Activated CD4-positive, alpha-beta memory T cell treated with anti-CD3 and anti-CD28 coated beads, Interleukin-2, amount 10 ng/mL, durations not matched to agents 7 days and 5 days (primary cell): ENCODE measurements around the gene DIS3L2. TPM values are rescaled to one million over a fixed set of nuclear protein-coding genes. Genes with fewer than 3 reads are reported as not detected.

Source experiments
- CTCF ChIA-PET: fragments of 350-600 bp; sonication (Branson Sonifier 250); formaldehyde crosslinking; loops from one replicate; lab custom pipeline; 2021; ENCODE audit warnings: antibody characterized with exemption, inconsistent platforms; lab: Charles Lee
- POLR2A ChIA-PET: fragments of 350-600 bp; sonication (Branson Sonifier 250); formaldehyde crosslinking; loops from one replicate; lab custom pipeline; 2021; ENCODE audit warnings: antibody characterized with exemption; lab: Charles Lee
- DNase-seq: peaks from one replicate; pipeline ENCODE4 v3.0.0-alpha.2; 2020
- H3K27ac Mint-ChIP-seq: one replicate; pipeline ENCODE4 v1.8.0; 2021; ENCODE audit warnings: mild to moderate bottlenecking, mixed read lengths
- H3K27me3 Mint-ChIP-seq: one replicate; pipeline ENCODE4 v1.8.0; 2021; ENCODE audit warnings: mixed read lengths
- H3K36me3 Mint-ChIP-seq: one replicate; pipeline ENCODE4 v1.8.0; 2021; ENCODE audit warnings: low read depth, mixed read lengths
- H3K4me1 Mint-ChIP-seq: one replicate; pipeline ENCODE4 v1.8.0; 2021; ENCODE audit warnings: mixed read lengths
- H3K4me3 Mint-ChIP-seq: one replicate; pipeline ENCODE4 v1.8.0; 2021; ENCODE audit warnings: mild to moderate bottlenecking, mixed read lengths
- H3K9me3 Mint-ChIP-seq: one replicate; pipeline ENCODE4 v1.8.0; 2021; ENCODE audit warnings: mixed read lengths
- total RNA-seq, 2 experiments: library from RNA; stranded (reverse); gene quantifications; one replicate each; pipeline ENCODE4 v1.2.3, GENCODE V29; 2021

The DIS3L2 gene
- total RNA-seq, 2 experiments from 2014 or later, result 25.8 to 30.6 TPM

DNA sequence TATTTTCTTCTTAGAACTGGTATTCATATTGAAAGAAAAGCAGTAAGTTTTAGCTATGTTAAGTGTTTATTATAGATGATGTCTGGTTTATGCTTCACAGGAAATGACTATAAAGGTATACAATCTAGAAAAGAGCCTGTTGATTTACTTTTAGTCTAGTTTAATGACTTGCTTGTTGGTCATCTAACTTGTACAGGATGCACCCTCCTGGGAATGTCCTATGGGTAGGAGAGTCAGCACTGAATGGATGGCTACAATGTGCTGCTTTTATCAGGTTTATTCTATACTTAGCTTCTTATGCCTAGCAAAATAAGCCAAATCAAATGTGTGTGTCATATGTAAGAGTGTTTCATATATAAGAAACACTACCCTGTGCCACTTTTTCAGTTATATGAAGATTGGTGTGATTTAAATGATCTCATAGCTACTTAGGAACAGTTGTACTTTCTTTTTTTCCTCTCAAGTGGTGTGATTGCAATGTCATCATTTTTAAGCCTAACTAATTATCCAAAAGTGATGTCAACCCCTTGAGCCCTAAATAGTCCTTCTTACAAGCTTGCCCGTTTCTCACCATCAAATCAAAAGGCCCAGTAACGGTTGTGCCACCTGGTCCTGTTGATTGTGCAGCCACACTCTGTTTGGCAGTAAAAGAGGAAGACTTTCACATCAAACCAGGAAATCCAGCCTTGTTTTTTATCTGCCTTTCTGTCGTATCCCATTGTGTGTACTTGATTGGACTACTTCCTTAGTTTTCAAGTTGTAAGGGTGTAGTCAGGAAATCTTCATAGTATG, 176.0 kb downstream of the DIS3L2 start:
- CTCF ChIA-PET, result interaction anchor here (1.4 kb wide), 1 partner anchor 216 kb away, joined by 3 read pairs; no protein-coding TSS in a partner anchor
- DNase-seq, result no peak
- H3K27me3 Mint-ChIP-seq, result no peaks in the 10 kb centered on the region
- POLR2A ChIA-PET, result no interaction called here
- no peaks in the 10 kb centered on the region for H3K9me3 Mint-ChIP-seq
- no peak overlapping the region for H3K27ac Mint-ChIP-seq
- H3K4me3 Mint-ChIP-seq, result no peak overlapping the region
- peaks cover 3% of the 10 kb centered on the region for H3K36me3 Mint-ChIP-seq
- peaks cover 12% of the 10 kb centered on the region for H3K4me1 Mint-ChIP-seq

DNA sequence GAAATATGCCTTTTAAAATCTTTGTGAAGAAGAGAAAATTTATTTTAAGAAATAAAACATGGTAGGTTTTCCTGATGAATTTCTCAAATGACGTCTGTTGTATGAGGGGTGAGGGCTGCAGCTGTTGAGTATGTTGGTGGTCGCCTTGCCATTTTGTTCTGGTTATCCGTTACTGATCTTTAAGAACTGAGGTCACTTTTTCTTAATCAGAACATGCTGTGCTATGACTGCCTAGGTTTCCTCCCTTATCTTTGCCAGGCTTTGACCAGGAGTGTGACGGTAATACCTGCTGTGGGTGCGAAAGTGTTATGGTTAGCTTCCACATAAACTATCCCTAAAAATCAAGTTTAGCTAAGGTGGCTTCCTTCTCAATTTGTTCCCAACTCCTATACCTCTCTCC, 176.9 kb downstream of the DIS3L2 start:
- Mint-ChIP-seq H3K36me3 (no peaks in the 10 kb centered on the region), H3K27me3 (no peaks in the 10 kb centered on the region), H3K4me1 (peaks cover 12% of the 10 kb centered on the region), H3K4me3 (no peak overlapping the region), H3K9me3 (no peaks in the 10 kb centered on the region), H3K27ac (no peak overlapping the region)
- DNase-seq, result no peak
- ChIA-PET POLR2A (no interaction called here), CTCF (interaction anchor here (0.9 to 2.0 kb wide), 3 partner anchors 10 to 239 kb away, joined by 3 to 5 read pairs (median 3); no protein-coding TSS in a partner anchor)

DNA sequence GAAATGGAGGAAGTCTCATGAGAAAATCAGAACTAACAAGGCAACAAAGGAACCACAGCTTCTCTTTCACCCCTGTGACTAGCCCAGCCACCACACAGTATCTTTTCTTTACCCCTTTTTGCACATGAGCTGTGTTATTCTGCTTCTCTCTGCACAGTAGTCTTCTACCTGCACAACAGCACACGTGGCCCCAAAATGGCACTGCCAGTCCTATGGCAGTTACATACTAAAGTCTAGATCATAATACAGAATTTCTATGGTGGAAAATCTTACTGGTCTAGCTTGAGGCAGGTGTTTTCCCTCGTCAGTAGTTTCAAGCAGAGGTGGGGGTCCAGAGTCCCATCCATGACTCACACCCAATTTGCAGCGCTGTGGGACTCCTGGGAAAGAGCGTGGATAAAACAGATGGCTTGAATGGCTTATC, 177.7 kb downstream of the DIS3L2 start:
- no peak for DNase-seq
- no peak overlapping the region for H3K27ac Mint-ChIP-seq

DNA sequence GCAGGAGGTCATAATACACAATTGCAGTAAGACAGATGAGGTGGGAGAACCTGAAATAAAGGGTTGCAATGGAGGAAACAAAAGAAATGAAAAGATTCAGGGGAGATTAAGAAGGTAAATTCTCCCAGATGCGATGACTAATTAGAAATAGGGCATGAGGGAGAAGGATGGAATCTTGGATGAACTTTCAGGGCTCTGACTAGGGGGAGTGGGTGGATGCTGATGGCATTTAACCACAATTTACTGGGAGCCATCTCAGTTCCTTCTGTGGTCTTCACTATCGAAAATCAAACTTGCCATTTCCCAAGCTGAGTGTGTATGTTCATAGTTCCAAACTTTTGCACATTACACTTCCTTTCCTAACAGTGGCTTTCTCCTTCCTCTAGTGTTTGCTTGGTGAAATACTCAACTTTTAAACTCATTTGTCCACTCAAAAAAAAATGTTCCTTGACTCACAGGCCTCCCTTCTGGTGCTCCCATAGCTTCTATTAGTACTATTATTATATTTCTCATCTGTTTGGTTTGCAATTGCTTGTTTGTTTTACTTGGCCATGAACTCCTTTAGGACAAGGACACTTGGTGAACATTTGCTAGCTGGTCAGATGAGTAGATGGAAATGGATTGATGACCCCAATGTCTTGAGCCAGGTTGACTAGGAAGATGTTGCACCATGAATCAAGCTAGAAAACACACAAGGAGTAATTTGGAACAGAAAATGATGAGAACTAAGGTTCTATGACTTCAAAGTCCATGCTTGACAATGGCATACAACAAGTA, 178.5 kb downstream of the DIS3L2 start:
- no peak for DNase-seq
- Mint-ChIP-seq H3K36me3 (no peaks in the 10 kb centered on the region), H3K4me3 (no peak overlapping the region), H3K9me3 (no peaks in the 10 kb centered on the region), H3K27ac (no peak overlapping the region), H3K27me3 (no peaks in the 10 kb centered on the region), H3K4me1 (peaks cover 12% of the 10 kb centered on the region)
- ChIA-PET CTCF (interaction anchor here (0.8 to 2.0 kb wide), 8 partner anchors 8 to 241 kb away, joined by 3 to 6 read pairs (median 3); no protein-coding TSS in a partner anchor), POLR2A (interaction anchor here (2.1 kb wide), 1 partner anchor 214 kb away, joined by 6 read pairs; the partner anchor contains the start of gene NPPC)

More for the DNA sequence above, 177.7 kb downstream of the DIS3L2 start:
- Mint-ChIP-seq H3K4me3 (no peak overlapping the region), H3K4me1 (peaks cover 12% of the 10 kb centered on the region), H3K27me3 (no peaks in the 10 kb centered on the region), H3K9me3 (no peaks in the 10 kb centered on the region), H3K36me3 (no peaks in the 10 kb centered on the region)
- POLR2A ChIA-PET, result no interaction called here
- CTCF ChIA-PET, result interaction anchor here (0.9 to 2.0 kb wide), 3 partner anchors 9 to 240 kb away, joined by 3 to 5 read pairs (median 3); no protein-coding TSS in a partner anchor

DNA sequence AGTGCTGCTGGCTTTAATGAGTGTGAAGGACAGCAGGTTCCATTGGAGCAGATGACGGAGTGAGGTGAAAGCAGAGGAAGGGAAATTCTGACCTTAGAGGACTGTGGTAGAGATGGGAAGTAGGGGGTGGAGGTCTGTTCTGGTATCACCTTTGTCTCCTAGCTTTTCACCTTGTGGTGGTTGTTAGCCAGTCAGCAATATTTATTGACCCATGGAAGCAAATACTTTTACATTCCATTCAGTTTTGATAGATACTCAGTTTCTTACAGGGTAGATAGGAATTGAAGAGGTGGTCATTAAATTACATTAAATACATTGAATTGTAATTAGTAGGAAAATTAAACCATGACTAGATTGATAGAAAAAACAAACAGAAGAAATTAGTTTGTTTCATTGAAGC, 180.1 kb downstream of the DIS3L2 start:
- DNase-seq, result no peak
- H3K27me3 Mint-ChIP-seq, result no peaks in the 10 kb centered on the region
- no peaks in the 10 kb centered on the region for H3K9me3 Mint-ChIP-seq
- no peak overlapping the region for H3K27ac Mint-ChIP-seq
- POLR2A ChIA-PET, result interaction anchor here (0.7 to 2.1 kb wide), 2 partner anchors 22 to 216 kb away, joined by 3 to 6 read pairs; partner anchors contain the start of gene NPPC
- CTCF ChIA-PET, result interaction anchor here (0.8 to 2.3 kb wide), 13 partner anchors 10 to 296 kb away, joined by 3 to 22 read pairs (median 3); partner anchors contain the start of gene NPPC
- H3K4me3 Mint-ChIP-seq, result no peak overlapping the region
- no peaks in the 10 kb centered on the region for H3K36me3 Mint-ChIP-seq
- H3K4me1 Mint-ChIP-seq, result peaks cover 12% of the 10 kb centered on the region

DNA sequence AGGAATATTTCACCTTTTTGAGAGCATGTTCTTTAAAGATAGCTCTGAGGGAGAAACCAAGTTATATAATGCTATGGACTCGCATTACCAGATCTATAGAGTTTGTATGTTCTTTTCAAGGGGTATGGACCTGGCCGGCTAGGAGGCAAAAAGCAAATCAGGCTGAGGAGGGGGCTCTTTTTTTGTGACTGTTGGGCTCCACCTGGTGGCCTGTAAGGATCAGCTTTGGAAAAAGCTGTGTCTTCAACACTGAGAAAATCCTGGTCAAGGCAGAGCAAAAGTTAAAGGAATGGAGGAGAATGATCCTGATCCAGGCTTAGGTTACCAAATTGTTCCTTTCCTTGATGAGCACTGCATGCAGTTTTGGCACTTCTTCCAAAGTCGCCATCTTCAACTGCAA, 180.5 kb downstream of the DIS3L2 start:
- CTCF ChIA-PET, result interaction anchor here (0.5 to 2.3 kb wide), 13 partner anchors 11 to 257 kb away, joined by 3 to 22 read pairs (median 3); partner anchors contain the start of gene NPPC
- peak; percentile 32 for DNase-seq
- H3K4me1 Mint-ChIP-seq, result peaks cover 12% of the 10 kb centered on the region
- no peaks in the 10 kb centered on the region for H3K9me3 Mint-ChIP-seq
- no peak overlapping the region for H3K4me3 Mint-ChIP-seq
- H3K27me3 Mint-ChIP-seq, result no peaks in the 10 kb centered on the region
- no peak overlapping the region for H3K27ac Mint-ChIP-seq
- POLR2A ChIA-PET, result interaction anchor here (0.7 to 2.1 kb wide), 2 partner anchors 22 to 216 kb away, joined by 3 to 6 read pairs; partner anchors contain the start of gene NPPC
- no peaks in the 10 kb centered on the region for H3K36me3 Mint-ChIP-seq

DNA sequence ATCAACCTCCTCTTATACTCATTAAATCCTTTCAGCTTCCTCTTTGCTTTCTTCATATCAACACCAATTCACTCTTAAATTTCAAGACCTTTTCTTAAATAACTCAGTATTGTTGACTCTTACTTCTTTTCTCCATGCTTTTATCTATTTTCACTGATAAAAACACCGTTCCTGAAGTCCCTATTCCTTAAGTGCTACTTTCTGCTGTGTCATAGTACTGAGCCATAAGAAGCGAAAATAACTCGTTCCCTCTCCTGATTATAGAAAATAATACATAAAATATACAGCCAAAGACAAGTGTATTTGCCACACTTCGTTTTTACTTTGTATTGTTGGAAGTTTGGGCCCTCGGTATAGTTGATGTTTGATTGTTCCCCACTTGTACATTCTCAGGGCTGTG, 181.0 kb downstream of the DIS3L2 start:
- Mint-ChIP-seq H3K4me3 (no peak overlapping the region), H3K36me3 (no peaks in the 10 kb centered on the region), H3K4me1 (peaks cover 12% of the 10 kb centered on the region), H3K27ac (no peak overlapping the region), H3K27me3 (no peaks in the 10 kb centered on the region), H3K9me3 (no peaks in the 10 kb centered on the region)
- ChIA-PET POLR2A (no interaction called here), CTCF (interaction anchor here (0.5 to 2.3 kb wide), 12 partner anchors 11 to 257 kb away, joined by 3 to 22 read pairs (median 3); partner anchors contain the start of gene NPPC)
- no peak for DNase-seq

DNA sequence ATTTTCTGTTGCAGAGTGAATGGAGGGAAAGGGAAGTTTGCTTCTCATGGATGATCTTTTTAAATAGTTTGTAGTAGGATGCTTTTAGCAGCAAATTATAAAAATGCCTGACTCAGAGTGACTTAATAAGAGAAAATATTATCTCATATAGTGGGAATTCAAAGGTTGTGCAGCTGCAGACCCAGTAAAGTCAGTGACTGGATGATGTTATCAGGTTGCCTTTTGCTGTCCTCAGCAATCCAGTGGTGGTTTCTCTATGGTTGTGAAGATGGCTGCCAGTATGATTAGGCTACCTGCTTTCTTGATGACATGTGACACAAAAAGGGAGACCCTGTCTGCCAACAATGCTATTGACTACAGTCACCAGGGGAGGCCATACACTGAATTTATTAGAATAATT, 184.8 kb downstream of the DIS3L2 start:
- H3K27me3 Mint-ChIP-seq, result no peaks in the 10 kb centered on the region
- CTCF ChIA-PET, result interaction anchor here (0.6 kb wide), 1 partner anchor 256 kb away, joined by 3 read pairs; no protein-coding TSS in a partner anchor
- POLR2A ChIA-PET, result no interaction called here

DNA sequence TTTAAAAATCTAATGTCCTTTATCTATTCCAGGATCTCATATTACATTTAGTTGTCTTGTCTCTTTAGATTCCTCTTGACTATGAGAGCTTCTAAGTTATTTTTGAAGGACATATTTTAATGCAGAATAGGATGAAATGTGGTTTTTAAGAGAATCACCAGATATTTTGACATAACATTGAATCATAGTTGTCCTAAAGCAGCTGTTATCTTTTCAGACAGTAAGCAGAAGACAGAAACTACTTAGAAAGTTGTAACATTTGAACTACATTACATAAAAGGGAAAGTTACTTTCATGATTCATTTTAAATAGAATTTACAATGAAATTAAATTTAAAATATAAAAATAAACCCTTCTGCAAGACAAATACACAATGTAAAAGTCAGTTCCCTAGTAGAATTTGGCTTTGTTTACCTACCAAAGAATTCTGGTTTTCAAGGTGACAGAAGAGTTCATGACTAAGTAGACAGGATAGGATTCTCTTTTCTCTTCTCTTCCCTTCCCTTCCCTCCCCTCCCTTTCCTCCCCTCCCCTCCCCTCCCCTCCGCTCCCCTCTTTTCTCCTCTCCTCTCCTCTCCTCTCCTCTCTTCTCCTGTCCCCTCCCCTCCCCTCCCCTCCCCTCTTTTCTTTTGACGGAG, 186.0 kb downstream of the DIS3L2 start:
- Mint-ChIP-seq H3K4me1 (no peaks in the 10 kb centered on the region), H3K4me3 (no peak overlapping the region), H3K36me3 (no peaks in the 10 kb centered on the region), H3K27ac (no peak overlapping the region), H3K9me3 (no peaks in the 10 kb centered on the region), H3K27me3 (no peaks in the 10 kb centered on the region)
- POLR2A ChIA-PET, result no interaction called here
- no peak for DNase-seq
- CTCF ChIA-PET, result interaction anchor here (2.1 kb wide), 1 partner anchor 8 kb away, joined by 5 read pairs; no protein-coding TSS in a partner anchor

More for the DNA sequence above, 184.8 kb downstream of the DIS3L2 start:
- no peaks in the 10 kb centered on the region for H3K36me3 Mint-ChIP-seq
- no peaks in the 10 kb centered on the region for H3K9me3 Mint-ChIP-seq
- DNase-seq, result no peak
- H3K4me1 Mint-ChIP-seq, result no peaks in the 10 kb centered on the region
- no peak overlapping the region for H3K27ac Mint-ChIP-seq
- no peak overlapping the region for H3K4me3 Mint-ChIP-seq

DNA sequence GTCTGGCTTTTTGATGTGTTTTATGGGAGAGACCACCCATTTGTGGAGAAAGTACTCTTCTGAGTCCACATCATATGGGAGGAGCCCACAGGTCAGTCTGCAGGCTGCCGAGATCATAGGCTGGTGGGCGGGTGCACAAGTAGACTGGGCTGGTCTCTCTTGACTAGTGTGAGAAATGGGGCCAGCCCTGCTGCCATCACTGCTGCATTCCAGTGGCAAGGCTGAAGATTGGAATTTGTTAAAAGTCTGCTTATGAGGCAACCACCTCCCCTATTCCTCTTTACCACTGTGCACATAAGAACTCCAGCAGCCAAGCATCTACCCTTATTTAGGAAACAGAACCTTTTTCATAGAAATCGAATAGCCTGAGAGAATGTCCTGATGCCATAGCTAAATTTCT, 200.7 kb downstream of the DIS3L2 start:
- H3K4me1 Mint-ChIP-seq, result no peaks in the 10 kb centered on the region
- CTCF ChIA-PET, result no interaction called here

DNA sequence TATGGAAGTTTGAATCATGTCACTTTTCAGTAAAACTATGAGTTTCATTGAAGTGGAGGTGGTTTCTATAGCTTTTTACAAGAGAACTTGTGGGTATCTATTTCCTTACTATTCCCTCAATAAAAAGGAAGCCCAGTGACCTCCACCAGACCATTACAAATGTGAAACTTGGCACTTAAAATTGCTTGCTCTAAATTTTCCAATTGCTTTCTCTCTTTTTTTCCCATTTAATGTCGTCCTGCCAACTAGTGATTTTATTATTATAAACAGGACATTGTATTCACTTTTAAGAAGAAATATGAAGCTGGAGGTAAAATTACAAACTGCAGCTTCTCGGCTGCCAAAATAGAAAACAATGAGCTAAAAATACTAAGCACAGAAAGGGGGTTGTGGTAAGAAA, 208.9 kb downstream of the DIS3L2 start:
- Mint-ChIP-seq H3K4me1 (no peaks in the 10 kb centered on the region), H3K36me3 (peaks cover 4% of the 10 kb centered on the region), H3K4me3 (no peak overlapping the region), H3K9me3 (no peaks in the 10 kb centered on the region), H3K27ac (no peak overlapping the region), H3K27me3 (no peaks in the 10 kb centered on the region)
- ChIA-PET CTCF (no interaction called here), POLR2A (no interaction called here)
- no peak for DNase-seq

More for the DNA sequence above, 200.7 kb downstream of the DIS3L2 start:
- DNase-seq, result no peak
- no peaks in the 10 kb centered on the region for H3K27me3 Mint-ChIP-seq
- POLR2A ChIA-PET, result no interaction called here
- H3K36me3 Mint-ChIP-seq, result peaks cover 2% of the 10 kb centered on the region
- H3K4me3 Mint-ChIP-seq, result no peak overlapping the region
- H3K27ac Mint-ChIP-seq, result no peak overlapping the region
- no peaks in the 10 kb centered on the region for H3K9me3 Mint-ChIP-seq

DNA sequence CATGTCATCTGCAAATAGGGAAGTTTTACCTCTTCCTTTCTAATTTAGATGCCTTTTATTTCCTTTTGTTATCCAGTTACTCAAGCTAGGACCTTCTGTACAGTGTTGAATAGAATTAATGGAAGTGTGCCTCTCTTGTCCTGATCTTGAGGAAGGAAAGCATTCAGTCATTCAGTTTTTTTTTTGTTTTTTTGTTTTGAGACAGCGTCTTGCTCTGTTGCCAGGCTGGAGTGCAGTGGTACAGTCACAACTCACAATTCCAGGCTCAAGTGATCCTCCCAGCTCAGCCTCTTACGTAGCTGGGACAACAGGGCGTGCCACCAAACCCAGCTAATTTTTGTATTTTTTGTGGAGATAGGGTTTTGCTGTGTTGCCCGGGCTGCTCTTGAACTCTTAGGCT, 213.1 kb downstream of the DIS3L2 start:
- H3K36me3 Mint-ChIP-seq, result peaks cover 9% of the 10 kb centered on the region
- CTCF ChIA-PET, result no interaction called here
- no peaks in the 10 kb centered on the region for H3K27me3 Mint-ChIP-seq
- no peak for DNase-seq
- no peaks in the 10 kb centered on the region for H3K4me1 Mint-ChIP-seq
- no peak overlapping the region for H3K4me3 Mint-ChIP-seq
- H3K27ac Mint-ChIP-seq, result no peak overlapping the region
- no peaks in the 10 kb centered on the region for H3K9me3 Mint-ChIP-seq
- POLR2A ChIA-PET, result no interaction called here
